Astrocyte (in vitro differentiated cells and primary cell): ENCODE data around the gene MSMB. TPM values are rescaled to one million over a fixed set of nuclear protein-coding genes. Genes with fewer than 3 reads are reported as not detected.

Experiments
- DNase-seq: peaks from one replicate; pipeline ENCODE4 v3.0.0-alpha.2; 2010; ENCODE audit warnings: low read depth
- FAIRE-seq: peaks from 2 replicates; lab custom pipeline; 2011; peaks lifted over from hg19 to GRCh38; lab: Jason Lieb, UNC
- H2AFZ ChIP-seq: 2 replicates; pipeline ENCODE4 v1.6.0; 2012; ENCODE audit warnings: low read depth, low read length, inconsistent platforms
- H3K27ac ChIP-seq: 2 replicates; pipeline ENCODE4 v1.5.1; 2011; ENCODE audit warnings: low read depth, low read length, inconsistent platforms
- H3K27me3 ChIP-seq: 2 replicates; pipeline ENCODE4 v1.6.0; 2011; ENCODE audit warnings: low read length, inconsistent platforms; ENCODE audit not compliant: insufficient read depth
- H3K36me3 ChIP-seq: 2 replicates; pipeline ENCODE4 v1.5.1; 2011; ENCODE audit warnings: low read length, inconsistent platforms; ENCODE audit not compliant: insufficient read depth
- H3K4me1 ChIP-seq: 2 replicates; pipeline ENCODE4 v1.5.1; 2011; ENCODE audit warnings: low read length, inconsistent platforms; ENCODE audit not compliant: insufficient read depth
- H3K4me2 ChIP-seq: 2 replicates; pipeline ENCODE4 v1.6.0; 2012; ENCODE audit warnings: low read length, inconsistent platforms
- H3K4me3 ChIP-seq: 2 replicates; pipeline ENCODE4 v1.5.1; 2011; ENCODE audit warnings: low read depth, mild to moderate bottlenecking, low read length, inconsistent platforms; ENCODE audit not compliant: insufficient read depth
- H3K79me2 ChIP-seq: 2 replicates; pipeline ENCODE4 v1.6.0; 2012; ENCODE audit warnings: mild to moderate bottlenecking, low read length, inconsistent platforms; ENCODE audit not compliant: insufficient read depth
- H3K9ac ChIP-seq: 2 replicates; pipeline ENCODE4 v1.6.0; 2012; ENCODE audit warnings: mild to moderate bottlenecking, low read length, inconsistent platforms
- H3K9me3 ChIP-seq: 2 replicates; pipeline ENCODE4 v1.5.1; 2012; ENCODE audit warnings: low read depth, mild to moderate bottlenecking, low read length, inconsistent platforms; ENCODE audit not compliant: insufficient read depth
- H4K20me1 ChIP-seq: 2 replicates; pipeline ENCODE4 v1.6.0; 2012; ENCODE audit warnings: low read length, inconsistent platforms; ENCODE audit not compliant: insufficient read depth
- H3K27ac Mint-ChIP-seq: one replicate; pipeline ENCODE4 v1.8.0; 2021; ENCODE audit warnings: mild to moderate bottlenecking, mixed read lengths; ENCODE audit not compliant: unreplicated experiment
- H3K27me3 Mint-ChIP-seq: one replicate; pipeline ENCODE4 v1.8.0; 2021; ENCODE audit warnings: low read depth, mixed read lengths; ENCODE audit not compliant: unreplicated experiment
- H3K36me3 Mint-ChIP-seq: one replicate; pipeline ENCODE4 v1.8.0; 2021; ENCODE audit warnings: low read depth, mixed read lengths; ENCODE audit not compliant: unreplicated experiment
- H3K4me1 Mint-ChIP-seq: one replicate; pipeline ENCODE4 v1.8.0; 2021; ENCODE audit warnings: low read depth, mixed read lengths; ENCODE audit not compliant: unreplicated experiment
- H3K4me3 Mint-ChIP-seq: one replicate; pipeline ENCODE4 v1.8.0; 2021; ENCODE audit warnings: mild to moderate bottlenecking, moderate library complexity, mixed read lengths; ENCODE audit not compliant: unreplicated experiment
- H3K9me3 Mint-ChIP-seq: one replicate; pipeline ENCODE4 v1.8.0; 2021; ENCODE audit warnings: mild to moderate bottlenecking, mixed read lengths; ENCODE audit not compliant: unreplicated experiment
- CTCF ChIP-seq: IDR thresholded peaks from 2 replicates; pipeline ENCODE4 v1.5.1; 2011; ENCODE audit warnings: low read depth, mild to moderate bottlenecking, inconsistent platforms, low read length, moderate library complexity; ENCODE audit not compliant: insufficient read depth
- EZH2 ChIP-seq: IDR thresholded peaks from 2 replicates; pipeline ENCODE4 v1.6.1; 2012; ENCODE audit warnings: mild to moderate bottlenecking, low read length, inconsistent platforms; ENCODE audit not compliant: insufficient read depth
- total RNA-seq: library from RNA; stranded (reverse); gene quantifications from 2 replicates; pipeline ENCODE4 v1.2.1, GENCODE V29; 2021

The MSMB gene
- total RNA-seq, 1 donor from 2014 or later, result not detected

GRCh38 chr10:46084321-46085165, 38.5 kb upstream of the MSMB start:
- Histone ChIP-seq H3K36me3 (no peaks in the 10 kb centered on the region), H3K4me3 (no peak overlapping the region), H3K9me3 (no peaks in the 10 kb centered on the region), H3K4me1 (no peaks in the 10 kb centered on the region), H3K27ac (no peak overlapping the region), H3K9ac (no peak overlapping the region), H2AFZ (no peak overlapping the region), H3K79me2 (no peaks in the 10 kb centered on the region), H3K27me3 (no peaks in the 10 kb centered on the region), H4K20me1 (no peaks in the 10 kb centered on the region), H3K4me2 (no peak overlapping the region)
- Mint-ChIP-seq H3K27me3 (no peaks in the 10 kb centered on the region), H3K4me3 (no peak overlapping the region), H3K36me3 (no peaks in the 10 kb centered on the region), H3K4me1 (peaks cover 13% of the 10 kb centered on the region), H3K9me3 (peaks cover 4% of the 10 kb centered on the region), H3K27ac (no peak overlapping the region)
- DNase-seq (no peak), FAIRE-seq (no peak)
- TF ChIP-seq CTCF, result no peak
- TF ChIP-seq EZH2, result no peak

GRCh38 chr10:46080886-46081285, 34.8 kb upstream of the MSMB start:
- Histone ChIP-seq H3K4me3 (no peak overlapping the region), H3K9me3 (no peaks in the 10 kb centered on the region), H2AFZ (no peak overlapping the region), H3K27me3 (no peaks in the 10 kb centered on the region), H3K27ac (no peak overlapping the region), H3K36me3 (no peaks in the 10 kb centered on the region), H3K9ac (no peak overlapping the region), H4K20me1 (no peaks in the 10 kb centered on the region), H3K4me1 (no peaks in the 10 kb centered on the region), H3K79me2 (no peaks in the 10 kb centered on the region), H3K4me2 (no peak overlapping the region)
- TF ChIP-seq CTCF (no peak), EZH2 (no peak)
- H3K27me3 Mint-ChIP-seq, result no peaks in the 10 kb centered on the region
- no peak overlapping the region for H3K4me3 Mint-ChIP-seq
- H3K4me1 Mint-ChIP-seq, result peaks cover 13% of the 10 kb centered on the region
- H3K9me3 Mint-ChIP-seq, result peaks cover 4% of the 10 kb centered on the region
- no peak for FAIRE-seq
- H3K27ac Mint-ChIP-seq, result no peak overlapping the region
- DNase-seq, result no peak
- no peaks in the 10 kb centered on the region for H3K36me3 Mint-ChIP-seq

GRCh38 chr10:46079831-46080585, 33.9 kb upstream of the MSMB start:
- Mint-ChIP-seq H3K36me3 (no peaks in the 10 kb centered on the region), H3K4me3 (no peak overlapping the region), H3K27me3 (no peaks in the 10 kb centered on the region), H3K9me3 (peaks cover 4% of the 10 kb centered on the region), H3K27ac (no peak overlapping the region), H3K4me1 (peaks cover 13% of the 10 kb centered on the region)
- no peaks in the 10 kb centered on the region for H4K20me1 ChIP-seq
- DNase-seq (no peak), FAIRE-seq (no peak)
- H3K36me3 ChIP-seq, result no peaks in the 10 kb centered on the region
- H3K4me1 ChIP-seq, result no peaks in the 10 kb centered on the region
- H3K4me2 ChIP-seq, result no peak overlapping the region
- no peaks in the 10 kb centered on the region for H3K9me3 ChIP-seq
- no peaks in the 10 kb centered on the region for H3K27me3 ChIP-seq
- H3K9ac ChIP-seq, result no peak overlapping the region
- H3K27ac ChIP-seq, result no peak overlapping the region
- no peak overlapping the region for H3K4me3 ChIP-seq
- TF ChIP-seq EZH2, result no peak
- no peak for TF ChIP-seq CTCF
- H2AFZ ChIP-seq, result no peak overlapping the region
- H3K79me2 ChIP-seq, result no peaks in the 10 kb centered on the region
